KMS-11 (cell line): Measurements from ENCODE around the gene KRTAP20-1.

Experiments
- H2AFZ ChIP-seq: fragments of 200-600 bp; sonication (generic); 2 replicates; pipeline ENCODE4 v1.6.1; 2016; ENCODE audit warnings: antibody characterized with exemption, mixed run types, low read depth
- H3K27ac ChIP-seq: fragments of 200-600 bp; sonication (generic); 2 replicates; pipeline ENCODE4 v1.6.1; 2016; ENCODE audit warnings: mild to moderate bottlenecking, mixed run types
- H3K27me3 ChIP-seq: fragments of 200-600 bp; sonication (generic); 2 replicates; pipeline ENCODE4 v1.6.1; 2017; ENCODE audit warnings: mild to moderate bottlenecking, low read depth, mixed run types, moderate library complexity; ENCODE audit not compliant: insufficient read depth
- H3K36me3 ChIP-seq: fragments of 200-600 bp; sonication (generic); 2 replicates; pipeline ENCODE4 v1.6.1; 2017; ENCODE audit warnings: mild to moderate bottlenecking, mixed run types; ENCODE audit not compliant: insufficient read depth
- H3K4me1 ChIP-seq: fragments of 200-600 bp; sonication (generic); 2 replicates; pipeline ENCODE4 v1.6.1; 2016; ENCODE audit warnings: mild to moderate bottlenecking, low read depth, mixed run types; ENCODE audit not compliant: poor library complexity, severe bottlenecking
- H3K4me2 ChIP-seq: fragments of 200-600 bp; sonication (generic); 2 replicates; pipeline ENCODE4 v1.7.0; 2016; ENCODE audit warnings: mild to moderate bottlenecking, mixed run types
- H3K4me3 ChIP-seq: fragments of 200-600 bp; sonication (generic); IDR thresholded peaks from 2 replicates; pipeline ENCODE4 v1.6.1; 2017; ENCODE audit warnings: low read depth, low read length, mixed read lengths; ENCODE audit not compliant: insufficient read depth
- H3K79me2 ChIP-seq: fragments of 200-600 bp; sonication (generic); 2 replicates; pipeline ENCODE4 v1.6.1; 2016; ENCODE audit warnings: low read depth, mixed run types; ENCODE audit not compliant: insufficient read depth
- H3K9ac ChIP-seq: fragments of 200-600 bp; sonication (generic); 2 replicates; pipeline ENCODE4 v1.6.1; 2016; ENCODE audit warnings: mild to moderate bottlenecking, mixed run types
- H4K20me1 ChIP-seq: fragments of 200-600 bp; sonication (generic); 2 replicates; pipeline ENCODE4 v1.6.1; 2016; ENCODE audit warnings: mild to moderate bottlenecking, mixed run types; ENCODE audit not compliant: insufficient read depth
- TF ChIP-seq, protein P1 (sequence below): fragments of 200-600 bp; sonication (generic); conservative IDR thresholded peaks from 2 replicates; pipeline ENCODE4 v1.6.1; 2017; ENCODE audit warnings: low read depth, mild to moderate bottlenecking, antibody characterized with exemption, low read length, moderate library complexity, mixed read lengths

Gene KRTAP20-1

DNA sequence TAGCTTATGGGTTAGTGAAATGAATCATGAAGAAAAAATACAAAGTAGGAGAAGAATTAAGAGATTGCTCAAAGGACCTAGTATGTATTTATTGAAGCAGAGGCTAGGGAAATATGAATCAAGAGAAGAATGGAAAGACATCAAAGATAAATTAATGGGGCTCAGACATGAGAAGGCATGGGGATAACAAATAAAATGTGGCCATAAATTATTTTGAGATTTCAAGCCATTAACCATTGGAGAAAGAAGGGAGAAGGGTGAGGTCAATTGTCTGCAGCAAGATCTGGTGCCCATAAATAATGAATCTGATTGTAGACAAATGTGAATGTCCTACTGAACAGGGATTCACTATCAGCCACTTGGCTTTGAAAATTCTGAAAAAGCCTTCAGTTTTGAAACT, 36.7 kb downstream of the KRTAP20-1 start:
- H3K36me3 ChIP-seq = no peaks in the 10 kb centered on the region
- H3K9ac ChIP-seq = no peak overlapping the region
- H3K27ac ChIP-seq = no peak overlapping the region
- no peaks in the 10 kb centered on the region for H3K4me1 ChIP-seq
- H2AFZ ChIP-seq = no peak overlapping the region
- H3K4me2 ChIP-seq = no peak overlapping the region
- H3K27me3 ChIP-seq = no peaks in the 10 kb centered on the region
- TF ChIP-seq, protein P1, sequence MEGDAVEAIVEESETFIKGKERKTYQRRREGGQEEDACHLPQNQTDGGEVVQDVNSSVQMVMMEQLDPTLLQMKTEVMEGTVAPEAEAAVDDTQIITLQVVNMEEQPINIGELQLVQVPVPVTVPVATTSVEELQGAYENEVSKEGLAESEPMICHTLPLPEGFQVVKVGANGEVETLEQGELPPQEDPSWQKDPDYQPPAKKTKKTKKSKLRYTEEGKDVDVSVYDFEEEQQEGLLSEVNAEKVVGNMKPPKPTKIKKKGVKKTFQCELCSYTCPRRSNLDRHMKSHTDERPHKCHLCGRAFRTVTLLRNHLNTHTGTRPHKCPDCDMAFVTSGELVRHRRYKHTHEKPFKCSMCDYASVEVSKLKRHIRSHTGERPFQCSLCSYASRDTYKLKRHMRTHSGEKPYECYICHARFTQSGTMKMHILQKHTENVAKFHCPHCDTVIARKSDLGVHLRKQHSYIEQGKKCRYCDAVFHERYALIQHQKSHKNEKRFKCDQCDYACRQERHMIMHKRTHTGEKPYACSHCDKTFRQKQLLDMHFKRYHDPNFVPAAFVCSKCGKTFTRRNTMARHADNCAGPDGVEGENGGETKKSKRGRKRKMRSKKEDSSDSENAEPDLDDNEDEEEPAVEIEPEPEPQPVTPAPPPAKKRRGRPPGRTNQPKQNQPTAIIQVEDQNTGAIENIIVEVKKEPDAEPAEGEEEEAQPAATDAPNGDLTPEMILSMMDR = no peak
- no peak overlapping the region for H3K4me3 ChIP-seq
- H4K20me1 ChIP-seq = no peaks in the 10 kb centered on the region
- no peaks in the 10 kb centered on the region for H3K79me2 ChIP-seq
